Lower leg skin (tissue), 4 donors: ENCODE measurements around the gene HDAC4. TPM values are rescaled to one million over a fixed set of nuclear protein-coding genes. Genes with fewer than 3 reads are reported as not detected.
"Not testable (repeated sequence)": the region's sequence is repeated elsewhere in the genome, so short reads cannot be mapped to it uniquely, and the experiment has no call there.

ENCODE experiments used
- DNase-seq, 2 donors: peaks; one replicate each; pipeline ENCODE4 v3.0.0-alpha.2; 2019; ENCODE audit warnings: low spot score in 2 of 2
- H3K4me3 ChIP-seq: fragments of 200-600 bp; sonication (generic); 2 replicates; pipeline ENCODE4 v1.5.1; 2017; ENCODE audit warnings: mild to moderate bottlenecking, low read depth; ENCODE audit not compliant: poor library complexity, severe bottlenecking
- POLR2A ChIP-seq, 2 donors: fragments of 450-650 bp; IDR thresholded peaks; one replicate each; pipeline ENCODE4 v1.6.1; 2016 to 2017; ENCODE audit warnings: antibody characterized with exemption in 2 of 2, mild to moderate bottlenecking in 1 of 2, moderate library complexity in 1 of 2
- WGBS, 2 donors: methylation state at CpG; one replicate each; pipeline ENCODE4 v1.1.5; 2018; 5-methylcytosine and 5-hydroxymethylcytosine counted together
- intact Hi-C: fragments of 100-400 bp; cut with DNase I; formaldehyde crosslinking; loops from one replicate; pipeline ENCODE4 v1.15.0; 2023; ENCODE audit warnings: low total_unique reads
- total RNA-seq, 4 donors: library from RNA; depleted of rRNA; stranded (reverse); fragments of >200 nt; gene quantifications; one replicate each; pipeline ENCODE4 v1.1.0, GENCODE V29; 2016
- TF ChIP-seq, protein P1 (sequence below), 3 donors: fragments of 450-650 bp; IDR thresholded peaks; one replicate each; pipeline ENCODE4 v1.5.1; 2016; ENCODE audit warnings: antibody characterized with exemption in 3 of 3, mild to moderate bottlenecking in 3 of 3, moderate library complexity in 2 of 3

Gene HDAC4
- total RNA-seq, 4 donors from 2014 or later: 27.4 to 85.5 (median 57.9) TPM

DNA sequence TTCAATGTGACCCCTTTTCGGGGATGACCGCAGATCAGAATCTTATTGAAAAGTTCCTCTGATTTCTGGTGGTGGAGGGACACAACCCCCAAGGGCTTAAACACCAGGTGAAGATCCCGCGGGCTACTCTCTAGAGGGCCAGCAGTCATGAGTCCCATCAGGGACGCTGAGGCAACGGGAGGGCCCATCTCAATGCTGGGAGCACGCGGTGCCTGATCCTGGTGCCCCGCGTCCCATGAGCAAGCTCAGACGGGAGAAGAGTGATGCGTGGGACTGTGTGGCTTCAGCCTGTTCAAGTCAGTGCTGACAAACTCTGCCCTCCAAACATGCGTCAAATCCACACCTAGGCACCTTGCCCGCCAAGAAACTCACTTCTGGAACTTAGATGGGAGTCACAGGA lies 328.0 kb downstream of the HDAC4 start:
- DNase-seq: no peak
- 95 to 96% methylated on average over 14 of the region's 14 CpGs for WGBS, 2 donors
- H3K4me3 ChIP-seq: no peak overlapping the region
- TF ChIP-seq, protein P1, sequence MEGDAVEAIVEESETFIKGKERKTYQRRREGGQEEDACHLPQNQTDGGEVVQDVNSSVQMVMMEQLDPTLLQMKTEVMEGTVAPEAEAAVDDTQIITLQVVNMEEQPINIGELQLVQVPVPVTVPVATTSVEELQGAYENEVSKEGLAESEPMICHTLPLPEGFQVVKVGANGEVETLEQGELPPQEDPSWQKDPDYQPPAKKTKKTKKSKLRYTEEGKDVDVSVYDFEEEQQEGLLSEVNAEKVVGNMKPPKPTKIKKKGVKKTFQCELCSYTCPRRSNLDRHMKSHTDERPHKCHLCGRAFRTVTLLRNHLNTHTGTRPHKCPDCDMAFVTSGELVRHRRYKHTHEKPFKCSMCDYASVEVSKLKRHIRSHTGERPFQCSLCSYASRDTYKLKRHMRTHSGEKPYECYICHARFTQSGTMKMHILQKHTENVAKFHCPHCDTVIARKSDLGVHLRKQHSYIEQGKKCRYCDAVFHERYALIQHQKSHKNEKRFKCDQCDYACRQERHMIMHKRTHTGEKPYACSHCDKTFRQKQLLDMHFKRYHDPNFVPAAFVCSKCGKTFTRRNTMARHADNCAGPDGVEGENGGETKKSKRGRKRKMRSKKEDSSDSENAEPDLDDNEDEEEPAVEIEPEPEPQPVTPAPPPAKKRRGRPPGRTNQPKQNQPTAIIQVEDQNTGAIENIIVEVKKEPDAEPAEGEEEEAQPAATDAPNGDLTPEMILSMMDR (IDR thresholded peaks at IDR 0.05): no peak
- TF ChIP-seq POLR2A (IDR thresholded peaks at IDR 0.05): no peak
- intact Hi-C loops: no loop called here

GRCh38 chr2:239070466-239070865 lies 330.4 kb downstream of the HDAC4 start:
- no peak for DNase-seq
- intact Hi-C loops: no loop called here
- WGBS, 2 donors: 91 to 96% methylated on average over 9 of the region's 9 CpGs
- TF ChIP-seq POLR2A (IDR thresholded peaks at IDR 0.05): no peak
- TF ChIP-seq, protein P1 (IDR thresholded peaks at IDR 0.05): no peak
- H3K4me3 ChIP-seq: no peak overlapping the region

DNA sequence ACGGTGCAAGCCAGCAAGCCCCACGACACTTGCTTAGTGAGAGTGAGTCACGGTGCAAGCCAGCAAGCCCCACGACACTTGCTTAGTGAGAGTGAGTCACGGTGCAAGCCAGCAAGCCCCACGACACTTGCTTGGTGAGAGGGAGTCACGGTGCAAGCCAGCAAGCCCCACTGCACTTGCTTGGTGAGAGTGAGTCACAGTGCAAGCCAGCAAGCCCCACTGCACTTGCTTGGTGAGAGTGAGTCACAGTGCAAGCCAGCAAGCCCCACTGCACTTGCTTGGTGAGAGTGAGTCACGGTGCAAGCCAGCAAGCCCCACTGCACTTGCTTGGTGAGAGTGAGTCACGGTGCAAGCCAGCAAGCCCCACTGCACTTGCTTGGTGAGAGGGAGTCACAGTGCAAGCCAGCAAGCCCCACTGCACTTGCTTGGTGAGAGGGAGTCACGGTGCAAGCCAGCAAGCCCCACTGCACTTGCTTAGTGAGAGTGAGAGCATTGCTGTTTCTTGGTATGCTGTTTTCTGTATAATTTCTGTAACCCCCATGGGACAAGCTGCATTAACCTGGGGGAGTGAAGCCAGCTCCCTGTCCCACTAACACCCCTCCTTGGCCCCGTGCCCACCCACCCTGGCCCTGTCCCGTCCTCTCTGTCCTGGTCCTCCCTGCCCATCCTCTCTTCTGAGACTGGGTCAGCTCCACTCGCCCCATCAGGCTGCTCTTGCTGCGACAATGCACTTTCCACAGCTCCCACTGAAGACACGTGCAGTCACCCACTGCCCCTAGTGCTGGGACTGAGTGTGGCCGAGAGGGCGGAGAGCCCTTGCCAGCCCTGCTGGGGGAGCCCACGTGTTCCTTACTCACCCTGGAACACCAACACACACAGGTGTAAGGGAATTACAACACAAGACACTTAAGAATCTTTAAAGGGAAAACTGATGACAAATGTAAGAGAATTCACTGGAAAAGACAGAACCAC lies 331.2 kb downstream of the HDAC4 start:
- H3K4me3 ChIP-seq, DNase-seq, intact Hi-C loops: not testable (repeated sequence)
- WGBS, 2 donors: 56 to 85% methylated on average over 9 to 13 of the region's 18 CpGs

- no peak for TF ChIP-seq POLR2A (IDR thresholded peaks at IDR 0.05)
- DNase-seq: no peak
- H3K4me3 ChIP-seq: no peak overlapping the region
- intact Hi-C loops: no loop called here
- 94 to 95% methylated on average over 20 to 21 of the region's 21 CpGs for WGBS, 2 donors
These were observed 332.4 kb downstream of the HDAC4 start for GRCh38 chr2:239068411-239068810.

DNA sequence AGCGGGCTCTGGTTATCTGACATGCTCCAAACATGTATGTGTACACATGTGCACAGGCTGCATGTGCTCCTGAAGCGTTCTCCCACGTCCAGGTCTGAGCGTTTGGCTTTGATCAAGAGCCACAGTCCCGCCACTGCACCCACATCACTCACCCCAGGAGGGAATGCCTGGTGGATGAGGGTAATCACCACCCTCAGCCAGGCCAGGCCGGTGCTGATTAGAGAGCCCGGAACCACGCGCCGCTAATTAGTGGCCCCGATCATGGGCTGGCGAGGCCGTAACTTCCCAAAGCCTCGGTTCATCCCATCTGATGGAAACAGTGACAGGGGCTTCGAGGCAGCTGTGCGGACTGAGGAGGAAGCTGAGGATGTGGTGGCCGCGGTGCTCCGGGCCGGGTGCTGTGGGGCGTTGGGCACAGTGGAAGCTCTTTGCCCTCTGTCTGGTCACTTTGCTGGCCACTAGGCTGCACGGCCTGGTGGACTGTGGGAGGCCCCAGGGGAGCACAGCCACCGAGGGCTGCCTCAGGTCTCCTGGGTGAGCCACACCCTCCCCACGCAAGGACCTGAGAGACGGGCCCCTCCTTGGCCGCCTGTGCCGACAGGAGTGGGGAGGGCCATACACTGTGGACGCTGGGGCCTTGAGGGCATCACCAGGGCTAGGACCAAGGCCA lies 333.5 kb downstream of the HDAC4 start:
- no peak overlapping the region for H3K4me3 ChIP-seq
- 95% methylated on average over 18 to 25 of the region's 28 CpGs for WGBS, 2 donors
- intact Hi-C loops: no loop called here
- no peak for TF ChIP-seq POLR2A (IDR thresholded peaks at IDR 0.05)
- TF ChIP-seq, protein P1 (IDR thresholded peaks at IDR 0.05): no peak
- no peak for DNase-seq

GRCh38 chr2:239066597-239066996 lies 334.2 kb downstream of the HDAC4 start:
- 92 to 95% methylated on average over 22 to 24 of the region's 24 CpGs for WGBS, 2 donors
- no peak overlapping the region for H3K4me3 ChIP-seq
- intact Hi-C loops: no loop called here
- TF ChIP-seq, protein P1 (IDR thresholded peaks at IDR 0.05): no peak
- no peak for TF ChIP-seq POLR2A (IDR thresholded peaks at IDR 0.05)
- no peak for DNase-seq
